ENCODE data around the gene PRICKLE1.

The PRICKLE1 gene

DNA sequence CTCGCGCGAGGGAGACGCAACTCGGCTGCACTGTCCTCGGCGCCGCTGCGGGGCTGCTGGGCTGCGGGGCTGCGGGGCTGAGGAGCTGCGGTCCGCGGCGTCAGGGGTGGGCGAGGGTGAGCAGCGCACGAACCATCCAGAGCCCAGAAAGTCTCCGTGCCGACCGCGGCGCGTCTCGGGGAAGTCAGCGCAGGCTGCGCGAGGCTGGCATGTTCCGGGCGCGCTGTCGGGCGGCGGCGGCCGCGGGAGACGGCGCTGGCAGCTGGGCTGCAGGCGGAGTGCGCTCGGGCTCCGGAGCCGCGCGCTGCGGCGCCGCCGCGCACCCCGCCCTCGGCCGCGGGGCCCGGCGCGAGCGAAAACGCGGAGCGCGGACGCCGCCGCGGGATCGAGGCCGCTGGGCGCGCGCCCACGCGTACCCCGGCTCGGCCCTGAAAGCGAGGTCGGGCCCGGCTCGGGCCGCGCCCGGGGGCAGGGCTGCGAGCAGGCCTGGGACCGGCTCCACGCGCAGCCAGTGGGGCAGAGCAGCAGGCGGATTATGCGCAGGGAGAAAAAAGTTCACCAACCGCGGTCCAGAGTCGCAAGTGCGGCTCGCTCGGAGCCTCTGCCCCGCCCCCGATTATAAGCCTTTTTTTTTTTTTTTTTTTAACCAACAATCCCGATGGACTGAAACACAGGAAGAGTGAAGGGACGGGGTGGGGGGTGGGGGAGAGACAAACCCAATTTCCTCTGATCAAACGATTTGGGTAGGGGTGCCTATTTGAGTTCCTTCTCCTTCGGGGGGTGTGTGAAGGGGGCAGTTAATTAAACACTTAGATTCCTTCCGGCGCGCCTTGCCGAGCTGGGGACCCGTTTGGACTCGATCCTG is at the start of gene PRICKLE1:
Gene PRICKLE1, minus strand, starts transcription at position 282 of the 865 bp plus-strand sequence. CDS start 117,230 bp downstream, outside the sequence.
- FAIRE-seq (peak; percentile 57), DNase-seq (ENCODE audit: insufficient read length, low spot score) (peak; percentile 54)

DNA sequence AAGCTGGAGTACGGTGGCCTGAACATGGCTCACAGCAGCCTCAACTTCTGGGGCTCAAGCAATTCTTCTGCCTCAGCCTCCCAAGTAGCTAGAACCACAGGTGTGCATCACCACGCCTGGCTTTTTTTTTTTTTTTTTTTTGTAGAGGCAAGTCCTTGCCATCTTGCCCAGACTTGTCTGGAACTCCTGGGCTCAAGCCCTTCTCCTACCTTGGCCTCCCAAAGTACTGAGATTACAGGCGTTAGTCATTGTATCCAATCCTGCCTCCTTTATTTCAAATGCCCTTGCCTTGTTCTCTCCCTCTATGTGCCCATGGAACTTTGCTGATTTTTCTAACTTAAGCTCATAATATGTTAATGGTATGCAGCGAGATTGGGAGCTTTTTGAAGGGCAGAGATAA is 49.2 kb upstream of the PRICKLE1 start:
- DNase-seq (ENCODE audit: insufficient read length, low spot score) (no peak), FAIRE-seq (no peak)

DNA sequence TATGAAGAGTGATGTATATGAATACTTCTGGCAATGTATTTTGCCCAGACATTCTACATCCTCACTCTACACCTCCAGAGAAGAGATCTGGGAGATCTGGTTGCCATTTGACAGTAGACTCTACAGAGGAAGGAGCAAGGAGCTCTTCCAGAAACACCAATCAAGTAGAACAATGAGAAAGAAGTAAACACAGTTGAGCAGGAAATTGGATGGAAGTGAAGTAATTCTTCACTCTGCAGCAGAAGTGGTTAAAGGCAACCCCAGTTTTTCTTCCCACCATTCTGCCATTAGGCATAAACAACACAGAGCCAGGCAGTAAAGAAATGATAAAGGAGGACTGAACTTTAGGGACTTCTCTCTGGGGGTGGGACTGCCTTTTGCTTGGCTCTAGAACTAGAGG is 48.5 kb upstream of the PRICKLE1 start:
- FAIRE-seq (no peak), DNase-seq (ENCODE audit: insufficient read length, low spot score) (no peak)

DNA sequence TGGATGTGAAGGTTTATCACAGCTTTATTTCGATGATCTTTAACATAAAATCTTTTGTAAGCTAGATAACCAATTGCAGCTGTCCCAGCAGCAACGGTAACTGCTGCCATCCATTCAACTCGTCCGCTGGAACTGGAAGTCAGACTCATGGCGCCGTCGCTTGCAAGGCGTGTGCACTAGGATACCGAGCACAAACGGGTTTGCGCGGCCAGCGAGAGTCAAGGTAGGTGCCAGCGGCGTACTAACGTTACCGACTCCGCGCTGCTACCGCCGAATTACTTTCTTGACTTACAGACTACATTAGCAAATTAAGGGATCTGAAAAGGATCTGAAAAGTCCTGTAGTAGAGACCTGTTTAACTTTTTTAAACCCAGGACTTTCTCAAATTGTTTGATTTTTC is 47.4 kb upstream of the PRICKLE1 start:
- FAIRE-seq, result no peak
- DNase-seq (ENCODE audit: insufficient read length, low spot score), result no peak

DNA sequence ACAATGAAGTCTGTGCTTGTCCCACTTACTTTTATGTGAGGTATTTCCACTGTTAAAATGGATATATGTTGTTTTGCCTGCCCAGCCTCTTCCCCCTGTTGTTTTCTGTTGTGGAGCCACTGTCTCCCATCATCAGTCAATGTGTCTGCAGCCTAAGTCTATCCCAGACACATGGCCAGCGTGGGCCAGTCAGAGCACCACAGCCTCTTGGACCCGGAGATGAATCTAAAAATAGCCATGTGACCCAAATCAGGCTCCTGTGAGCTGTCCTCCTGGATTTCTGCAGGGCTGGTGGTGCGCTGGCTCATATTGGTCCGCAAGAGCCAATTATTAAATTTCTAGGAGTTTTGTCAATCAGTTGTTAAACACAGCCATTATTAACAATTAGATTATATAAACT is 44.0 kb upstream of the PRICKLE1 start:
- no peak for DNase-seq (ENCODE audit: insufficient read length, low spot score)

GRCh38 chr12:42631513-42631912 is 42.0 kb upstream of the PRICKLE1 start:
- FAIRE-seq (no peak), DNase-seq (ENCODE audit: insufficient read length, low spot score) (no peak)

More for the DNA sequence above, 44.0 kb upstream of the PRICKLE1 start:
- FAIRE-seq, result no peak

DNA sequence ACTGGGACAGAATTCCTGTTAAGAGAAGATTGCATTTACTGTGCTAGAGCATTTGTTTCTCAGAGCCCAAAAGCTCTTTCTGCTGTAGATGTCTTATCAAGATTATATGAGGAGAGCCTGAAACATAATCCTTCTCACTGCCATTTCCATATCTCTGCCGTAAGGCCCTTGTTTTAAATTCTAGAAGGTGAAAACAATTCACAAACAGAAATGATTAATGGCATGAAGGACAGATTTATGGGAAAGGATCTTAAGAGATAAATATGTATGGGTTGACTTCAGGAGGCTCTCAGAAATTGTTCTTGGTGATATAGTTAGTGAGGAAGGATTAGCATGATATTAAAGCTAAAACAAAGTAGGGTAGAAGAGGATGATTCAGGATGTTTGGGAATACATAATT is 40.8 kb upstream of the PRICKLE1 start:
- FAIRE-seq (no peak), DNase-seq (ENCODE audit: insufficient read length, low spot score) (no peak)

GRCh38 chr12:42627151-42627550 is 37.6 kb upstream of the PRICKLE1 start:
- DNase-seq (ENCODE audit: insufficient read length, low spot score), result no peak
- no peak for FAIRE-seq

DNA sequence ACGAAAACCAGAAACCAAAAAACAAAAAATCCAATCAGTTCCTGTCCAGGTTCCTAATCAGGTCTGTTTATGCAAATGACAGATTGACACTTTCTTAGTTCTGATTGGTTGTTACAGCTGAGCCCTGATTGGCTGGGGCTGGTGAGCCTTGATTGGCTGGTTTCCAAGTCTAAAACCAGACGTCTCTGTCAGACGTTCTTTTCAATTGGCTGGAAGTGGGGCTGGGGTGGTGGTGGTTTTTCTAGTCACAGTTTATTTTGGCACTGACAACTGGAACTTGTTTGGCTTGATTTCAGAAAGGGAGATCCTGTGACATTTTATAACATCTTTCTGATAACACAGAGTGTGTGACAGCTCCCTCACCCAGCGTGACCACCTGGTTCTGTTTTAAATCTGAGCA is 36.1 kb upstream of the PRICKLE1 start:
- no peak for FAIRE-seq

DNA sequence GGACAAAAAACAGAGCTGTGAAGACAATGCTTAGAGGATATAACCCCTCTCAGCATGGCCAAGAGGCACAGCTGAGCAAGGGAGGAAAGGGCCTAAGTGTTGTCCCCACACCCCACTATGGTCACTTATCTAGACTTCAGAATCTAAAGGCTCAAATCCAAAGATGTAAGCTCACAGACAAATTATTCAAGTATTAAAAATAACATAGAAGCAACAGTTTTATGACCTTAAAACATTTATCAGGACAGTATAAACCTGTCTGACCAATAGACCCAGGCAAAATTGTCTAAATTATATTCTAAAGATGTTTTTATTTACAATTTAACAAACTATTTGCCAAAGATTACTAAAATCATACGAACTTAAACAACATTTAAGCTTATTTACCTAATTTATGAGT is 28.1 kb upstream of the PRICKLE1 start:
- FAIRE-seq, result no peak
- no peak for DNase-seq (ENCODE audit: insufficient read length, low spot score)

More for the DNA sequence above, 36.1 kb upstream of the PRICKLE1 start:
- no peak for DNase-seq (ENCODE audit: insufficient read length, low spot score)

- FAIRE-seq, result no peak
- no peak for DNase-seq (ENCODE audit: insufficient read length, low spot score)
Observed at GRCh38 chr12:42615006-42615405, 25.5 kb upstream of the PRICKLE1 start.

DNA sequence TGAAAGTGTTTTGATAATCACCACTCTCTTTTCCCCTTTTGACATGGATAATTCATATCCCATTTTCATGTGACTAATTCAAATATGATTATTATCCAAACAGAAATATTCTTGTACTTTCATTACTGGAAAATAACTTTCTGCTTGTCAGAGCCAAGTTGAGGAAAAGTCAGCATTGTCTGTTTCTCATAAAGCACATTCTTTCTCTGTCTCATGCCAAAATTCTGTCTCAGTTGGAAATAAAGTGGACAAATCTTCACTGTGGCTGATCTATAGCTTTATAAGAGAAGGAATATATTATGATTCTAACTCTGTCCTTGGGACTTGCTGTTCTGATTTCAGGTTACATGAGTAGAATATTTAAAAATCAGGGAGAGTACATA is 22.7 kb upstream of the PRICKLE1 start:
- FAIRE-seq, result no peak
- DNase-seq (ENCODE audit: insufficient read length, low spot score), result no peak

GRCh38 chr12:42611571-42612230 is 22.2 kb upstream of the PRICKLE1 start:
- no peak for FAIRE-seq
- DNase-seq (ENCODE audit: insufficient read length, low spot score), result no peak

DNA sequence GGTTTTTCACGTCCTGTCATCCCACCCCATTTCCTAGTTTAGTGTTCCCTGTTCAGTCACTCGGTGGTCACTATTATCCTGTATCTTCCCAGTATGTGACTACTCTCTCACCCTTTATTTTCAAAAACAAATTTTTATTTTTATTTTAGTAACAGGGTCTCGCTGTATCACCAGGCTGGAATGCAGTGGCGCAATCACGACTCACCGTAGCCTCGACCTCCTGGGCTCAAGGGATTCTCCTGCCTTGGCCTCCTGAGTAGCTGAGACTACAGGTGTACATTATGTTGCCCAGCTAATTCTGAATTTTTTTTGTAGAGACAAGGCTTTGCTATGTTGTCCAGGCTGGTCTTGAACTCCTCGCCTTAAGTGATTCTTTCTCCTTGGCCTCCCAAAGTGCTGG is 20.1 kb upstream of the PRICKLE1 start:
- DNase-seq (ENCODE audit: insufficient read length, low spot score), result no peak
- FAIRE-seq, result no peak

GRCh38 chr12:42608196-42608825 is 18.8 kb upstream of the PRICKLE1 start:
- FAIRE-seq (no peak), DNase-seq (ENCODE audit: insufficient read length, low spot score) (no peak)

DNA sequence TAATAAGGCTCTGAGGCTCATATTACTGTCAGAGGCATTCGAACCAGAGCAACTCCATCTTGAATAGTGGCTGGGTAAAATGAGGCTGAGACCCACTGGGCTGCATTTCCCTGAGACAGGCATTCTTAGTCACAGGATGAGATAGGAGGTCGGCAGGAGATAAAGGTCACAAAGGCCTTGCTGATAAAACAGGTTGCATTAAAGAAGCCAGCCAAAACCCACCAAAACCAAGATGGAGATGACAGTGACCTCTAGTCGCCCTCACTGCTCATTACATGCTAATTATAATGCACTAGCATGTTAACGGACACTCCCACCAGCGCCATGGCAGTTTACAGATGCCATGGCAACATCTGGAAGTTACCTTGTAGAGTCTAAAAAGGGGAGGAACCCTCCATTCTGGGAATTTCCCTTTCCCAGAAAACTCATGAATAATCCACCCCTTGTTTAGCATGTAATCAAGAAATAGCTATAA is 18.1 kb upstream of the PRICKLE1 start:
- no peak for FAIRE-seq
- no peak for DNase-seq (ENCODE audit: insufficient read length, low spot score)

DNA sequence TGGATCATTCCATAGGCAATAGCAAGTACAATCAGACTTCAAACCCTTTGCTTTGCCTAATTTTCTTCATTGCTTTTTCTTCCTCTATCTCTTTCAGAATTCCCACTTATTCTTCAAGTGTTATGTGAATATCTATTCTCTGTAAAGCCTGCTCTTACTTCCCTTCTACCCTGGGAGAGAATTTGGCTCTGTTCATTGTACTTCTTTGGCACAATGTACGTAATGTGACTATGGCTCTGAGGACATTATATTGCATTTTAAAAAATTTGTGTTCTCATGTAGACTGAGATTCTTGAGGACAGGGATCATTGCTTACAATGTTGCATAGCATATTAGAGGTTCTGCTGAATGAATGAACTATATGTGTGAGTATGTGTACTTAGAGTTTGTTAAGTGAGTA is 16.9 kb upstream of the PRICKLE1 start:
- FAIRE-seq (no peak), DNase-seq (ENCODE audit: insufficient read length, low spot score) (no peak)

DNA sequence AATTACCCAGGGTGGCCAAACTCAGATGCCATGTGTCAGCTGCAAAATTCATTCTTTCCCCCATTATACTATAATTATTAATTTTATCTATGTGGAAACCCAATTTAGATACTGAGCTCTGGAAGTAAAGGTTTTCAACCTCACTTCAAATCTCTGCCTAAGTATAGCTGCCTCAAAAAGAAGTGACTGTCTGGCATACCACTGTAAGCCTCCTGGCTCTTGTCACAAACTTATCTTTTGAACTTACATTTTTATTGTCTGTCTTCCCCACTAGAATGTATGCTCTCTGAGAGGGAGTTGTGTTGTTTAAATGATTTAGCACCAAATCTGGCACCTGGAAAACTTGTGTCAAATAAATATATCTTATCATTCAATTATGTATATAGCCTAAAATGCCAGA is 16.1 kb upstream of the PRICKLE1 start:
- DNase-seq (ENCODE audit: insufficient read length, low spot score), result no peak
- no peak for FAIRE-seq

DNA sequence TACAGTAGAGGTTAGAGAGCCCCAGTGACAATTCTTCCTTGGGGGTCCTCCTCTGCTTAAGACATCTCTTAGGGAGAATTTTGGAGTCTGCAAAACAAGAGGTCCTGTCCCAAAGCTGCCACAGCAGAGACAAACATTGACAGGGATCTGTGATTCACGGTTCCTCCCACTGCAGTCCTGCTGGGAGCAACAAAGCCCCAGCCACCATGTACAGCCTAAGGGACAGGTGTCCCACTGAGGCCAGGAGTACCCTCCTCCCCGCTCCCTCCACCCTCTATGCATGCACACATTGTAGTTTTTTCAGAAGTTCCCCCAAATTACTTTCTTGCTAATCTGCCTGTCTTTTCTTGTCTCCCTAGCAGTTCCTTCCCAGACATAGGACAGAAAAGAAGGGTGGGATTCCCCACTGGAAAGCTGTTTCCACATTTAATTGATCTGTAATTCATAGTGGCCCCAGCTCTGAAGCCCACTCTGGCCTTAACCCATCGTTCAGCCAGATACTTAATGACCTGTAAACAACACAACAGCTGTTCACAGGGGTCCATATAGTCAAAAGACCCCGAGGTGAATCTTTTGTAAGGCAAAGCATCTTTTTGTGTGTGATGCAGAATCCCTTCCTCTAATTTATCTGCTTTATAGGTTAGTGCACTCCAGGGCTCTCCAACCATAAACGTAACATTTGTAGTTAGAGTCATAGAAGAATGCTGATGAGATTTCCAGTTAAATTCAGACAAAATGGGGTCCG is 13.9 kb upstream of the PRICKLE1 start:
- no peak for DNase-seq (ENCODE audit: insufficient read length, low spot score)
- FAIRE-seq, result no peak

DNA sequence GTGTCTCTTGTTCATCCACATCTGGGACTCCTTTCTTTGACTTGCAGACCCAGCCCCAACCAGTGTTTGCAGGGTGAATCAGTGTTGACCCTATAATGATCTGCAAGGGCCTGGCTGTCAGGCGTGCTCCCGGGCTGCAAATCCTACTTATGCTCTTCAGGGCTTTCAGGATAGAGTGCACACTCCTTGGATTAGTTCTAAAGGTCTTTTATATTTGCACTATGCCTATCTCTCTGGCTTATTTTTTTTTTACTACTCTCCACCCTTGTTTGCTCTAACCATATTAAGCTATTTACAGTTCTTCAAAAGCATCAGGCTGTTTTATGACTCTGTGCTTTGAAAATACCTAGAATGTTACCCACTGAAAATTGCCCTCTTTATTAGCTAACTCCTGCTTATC is 4.3 kb upstream of the PRICKLE1 start:
- FAIRE-seq (no peak), DNase-seq (ENCODE audit: insufficient read length, low spot score) (no peak)
